GM12878 (cell line): Measurements from ENCODE around the gene PTPRJ.

Experiments used
- ATF2 ChIP-seq: IDR thresholded peaks from 2 replicates; pipeline ENCODE4 v1.6.1; 2012; ENCODE audit warnings: low read length, inconsistent platforms
- BHLHE40 ChIP-seq, 2 experiments: fragments of 450-650 bp in 1 of 2; IDR thresholded peaks; 2 replicates each; pipeline ENCODE4 v1.6.1; 2011 to 2017; ENCODE audit warnings: low read depth in 2 of 2, borderline replicate concordance in 1 of 2, improper control_type of control experiment in 1 of 2, low read length in 1 of 2, mild to moderate bottlenecking in 1 of 2
- CTCF ChIP-seq, 3 experiments: IDR thresholded peaks in 2 of 3; conservative IDR thresholded peaks in 1 of 3; 2 replicates each; pipeline ENCODE4 v1.5.1; 2011; ENCODE audit warnings: low read depth in 3 of 3, low read length in 3 of 3, mild to moderate bottlenecking in 3 of 3, control low read depth in 2 of 3, moderate library complexity in 2 of 3, inconsistent platforms in 1 of 3, mixed read lengths in 1 of 3; ENCODE audit not compliant: control insufficient read depth in 2 of 3, insufficient read depth in 1 of 3; ENCODE audit errors: extremely low read depth in 1 of 3
- EGR1 ChIP-seq, 2 experiments: IDR thresholded peaks; 1 replicate in 1 of 2; 2 replicates in 1 of 2; pipeline ENCODE4 v1.6.1; 2011 to 2012; ENCODE audit warnings: low read depth in 2 of 2, low read length in 2 of 2, borderline replicate concordance in 1 of 2, mild to moderate bottlenecking in 1 of 2, moderate library complexity in 1 of 2
- FOXM1 ChIP-seq: IDR thresholded peaks from 2 replicates; pipeline ENCODE4 v1.6.1; 2012; ENCODE audit warnings: low read depth, mild to moderate bottlenecking, inconsistent platforms, low read length, moderate library complexity
- HCFC1 ChIP-seq: fragments of 150-350 bp; IDR thresholded peaks from 2 replicates; pipeline ENCODE4 v1.6.1; 2014; ENCODE audit warnings: low read length
- MEF2B ChIP-seq: fragments of 450-650 bp; IDR thresholded peaks from 2 replicates; pipeline ENCODE4 v1.6.1; 2018; ENCODE audit warnings: mild to moderate bottlenecking, moderate library complexity; ENCODE audit not compliant: partially characterized antibody, poor library complexity, severe bottlenecking
- MTA2 ChIP-seq: fragments of 450-650 bp; IDR thresholded peaks from 2 replicates; pipeline ENCODE4 v1.6.1; 2016; ENCODE audit warnings: low read depth, mild to moderate bottlenecking, moderate library complexity
- NR2F1 ChIP-seq: fragments of 450-650 bp; conservative IDR thresholded peaks from 2 replicates; pipeline ENCODE4 v1.6.1; 2017; ENCODE audit warnings: mild to moderate bottlenecking
- POLR2A ChIP-seq: IDR thresholded peaks from 2 replicates; pipeline ENCODE4 v1.6.1; 2011; ENCODE audit warnings: low read depth, mild to moderate bottlenecking, low read length
- TCF12 ChIP-seq: IDR thresholded peaks from 2 replicates; pipeline ENCODE4 v1.6.1; 2011; ENCODE audit warnings: low read depth, mild to moderate bottlenecking, low read length

GRCh38 chr11:48193876-48194275, 213.5 kb downstream of the PTPRJ start:
- no peak for TF ChIP-seq CTCF (IDR thresholded peaks at IDR 0.05 in 2 of 3, conservative IDR thresholded peaks at IDR 0.05 in 1 of 3; ENCODE audit: control insufficient read depth in 2 of 3, extremely low read depth in 1 of 3, insufficient read depth in 1 of 3, low read depth in 3 of 3, low read length in 3 of 3)
- TF ChIP-seq NR2F1, result no peak
- TF ChIP-seq HCFC1, result no peak
- no peak for TF ChIP-seq MTA2
- no peak for TF ChIP-seq ATF2
- TF ChIP-seq FOXM1, result no peak
- TF ChIP-seq TCF12, result no peak
- no peak for TF ChIP-seq POLR2A
- TF ChIP-seq EGR1 (IDR thresholded peaks at IDR 0.05; ENCODE audit: borderline replicate concordance in 1 of 2, low read depth in 2 of 2, low read length in 2 of 2), result no peak
- no peak for TF ChIP-seq MEF2B
- no peak for TF ChIP-seq BHLHE40 (IDR thresholded peaks at IDR 0.05; ENCODE audit: borderline replicate concordance in 1 of 2, low read depth in 2 of 2, low read length in 1 of 2)
